Activated T-helper 1 cell treated with anti-CD3 and anti-CD28 coated beads, Interleukin-12 subunit alpha, Interleukin-12 subunit beta, Interleukin-2, Interleukin-4 antibody, amounts not matched to agents 30 ng/mL and 10 ng/mL and 1 ng/mL, durations not matched to agents 14 hours and 24 hours and 36 hours (primary cell): ENCODE data around the gene CCDC146. TPM values are rescaled to one million over a fixed set of nuclear protein-coding genes. Genes with fewer than 3 reads are reported as not detected.

Source experiments
- DNase-seq: peaks from one replicate; pipeline ENCODE4 v3.0.0; 2021; ENCODE audit warnings: low spot score
- H3K27ac Mint-ChIP-seq: one replicate; pipeline ENCODE4 v1.8.0; 2021; ENCODE audit warnings: mild to moderate bottlenecking, mixed read lengths
- H3K27me3 Mint-ChIP-seq: one replicate; pipeline ENCODE4 v1.8.0; 2022; ENCODE audit warnings: mild to moderate bottlenecking, moderate library complexity, mixed read lengths; ENCODE audit not compliant: insufficient read depth
- H3K36me3 Mint-ChIP-seq: one replicate; pipeline ENCODE4 v1.8.0; 2021; ENCODE audit warnings: low read depth, mixed read lengths
- H3K4me1 Mint-ChIP-seq: one replicate; pipeline ENCODE4 v1.8.0; 2021; ENCODE audit warnings: low read depth, mixed read lengths
- H3K4me3 Mint-ChIP-seq: one replicate; pipeline ENCODE4 v1.8.0; 2021; ENCODE audit warnings: mild to moderate bottlenecking, moderate library complexity, mixed read lengths
- H3K9me3 Mint-ChIP-seq: one replicate; pipeline ENCODE4 v1.8.0; 2021; ENCODE audit warnings: mixed read lengths
- intact Hi-C: fragments of 100-400 bp; cut with micrococcal nuclease; formaldehyde crosslinking; loops from one replicate; pipeline ENCODE4 v1.15.1; 2024
- total RNA-seq: library from RNA; stranded (reverse); gene quantifications from 2 replicates; pipeline ENCODE4 v1.2.3, GENCODE V29; 2022

Gene CCDC146
- total RNA-seq, 1 donor from 2014 or later = 2.1 TPM

DNA sequence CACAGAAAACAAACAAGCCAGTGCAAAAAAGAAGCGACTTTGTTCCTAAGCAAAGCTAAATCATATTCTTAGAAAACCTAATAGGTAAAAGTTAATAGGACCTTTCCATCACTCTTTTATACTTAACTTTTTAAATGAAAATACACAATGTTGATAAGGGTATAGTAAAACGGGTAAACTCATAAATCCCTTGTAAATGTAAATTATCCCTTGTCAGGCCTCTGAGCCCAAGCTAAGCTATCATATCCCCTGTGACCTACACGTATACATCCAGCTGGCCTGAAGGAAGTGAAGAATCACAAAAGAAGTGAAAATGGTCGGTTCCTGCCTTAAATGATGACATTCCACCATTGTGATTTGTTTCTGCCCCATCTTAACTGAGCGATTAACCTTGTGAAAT is 217.3 kb downstream of the CCDC146 start:
- H3K4me1 Mint-ChIP-seq = peaks cover 10% of the 10 kb centered on the region
- H3K27ac Mint-ChIP-seq = no peak overlapping the region
- H3K27me3 Mint-ChIP-seq = peaks cover 4% of the 10 kb centered on the region
- H3K4me3 Mint-ChIP-seq = no peak overlapping the region
- intact Hi-C loops = no loop called here
- no peak for DNase-seq
- peaks cover 4% of the 10 kb centered on the region for H3K36me3 Mint-ChIP-seq
- H3K9me3 Mint-ChIP-seq = no peaks in the 10 kb centered on the region

Other genes with a start within 250 kb of the CCDC146 start
- not detected in 2 replicates for gene SPDYE17, start 90.3 kb upstream of the CCDC146 start, total RNA-seq
- 0.44 and 0.54 TPM in 2 replicates for gene SPDYE18, start 60.1 kb upstream of the CCDC146 start, total RNA-seq
- gene FGL2, start 77.2 kb downstream of the CCDC146 start, total RNA-seq = 4.0 and 4.7 TPM in 2 replicates